ENCODE measurements around the gene CREB3L2.
"Not testable (repeated sequence)": the region's sequence is repeated elsewhere in the genome, so short reads cannot be mapped to it uniquely, and the experiment has no call there.

CREB3L2 gene

DNA sequence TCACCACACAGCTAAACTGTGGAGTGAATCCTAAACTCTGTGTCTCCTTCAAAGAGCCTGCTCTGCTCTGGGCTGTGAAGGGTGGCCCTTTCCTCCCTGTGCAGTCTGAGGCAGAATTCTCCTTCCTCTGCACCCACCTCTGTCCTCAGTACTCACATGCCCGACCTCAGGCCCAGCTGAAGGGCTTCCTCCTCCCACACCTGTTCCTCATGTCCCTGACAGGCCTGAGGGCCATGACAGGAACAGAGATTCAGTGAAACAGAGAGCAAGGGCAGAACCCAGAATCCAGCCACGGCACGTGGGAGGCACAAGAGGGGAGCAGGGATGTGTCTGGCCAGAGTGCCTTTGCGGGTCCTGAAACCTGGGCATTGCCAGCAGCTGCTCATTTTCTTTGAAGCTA is 13.9 kb downstream of the CREB3L2 start:
- no peak for DNase-seq (ENCODE audit: low read depth)

DNA sequence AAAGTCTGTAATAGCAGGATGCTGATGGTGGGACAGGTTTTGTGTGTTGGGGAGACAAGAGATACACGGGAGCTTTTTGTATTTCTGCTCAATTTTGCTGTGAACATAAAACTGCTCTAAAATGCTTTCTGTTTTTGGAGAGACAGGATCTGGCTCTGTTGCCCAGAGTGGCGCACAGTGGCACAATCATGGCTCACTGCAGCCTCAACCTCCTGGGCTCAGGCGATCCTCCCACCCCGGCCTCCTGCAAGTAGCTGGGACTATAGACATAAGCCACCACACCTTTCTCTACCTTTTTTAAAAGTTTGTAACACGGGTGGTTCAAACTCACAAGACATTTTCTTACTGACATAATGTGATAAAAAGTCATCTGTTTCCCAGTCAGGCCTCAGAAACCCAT is 14.3 kb downstream of the CREB3L2 start:
- no peak for DNase-seq (ENCODE audit: low read depth)

DNA sequence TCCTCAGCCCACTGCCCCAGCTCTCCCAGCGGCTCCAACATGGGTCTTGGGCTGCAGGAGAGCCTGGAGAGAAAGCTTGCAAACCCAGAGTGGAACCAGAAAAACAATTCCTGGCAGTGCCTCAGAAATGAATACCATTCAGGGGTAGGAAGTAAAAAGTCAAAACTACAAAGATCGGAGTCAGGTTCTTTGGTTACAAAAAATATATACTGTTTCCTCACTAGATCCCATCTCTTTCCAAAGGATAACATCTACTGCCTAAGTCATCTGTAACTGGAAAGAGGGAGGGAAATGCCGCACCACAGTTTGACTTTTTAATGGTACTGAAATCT is 14.9 kb downstream of the CREB3L2 start:
- no peak for DNase-seq (ENCODE audit: low read depth)

DNA sequence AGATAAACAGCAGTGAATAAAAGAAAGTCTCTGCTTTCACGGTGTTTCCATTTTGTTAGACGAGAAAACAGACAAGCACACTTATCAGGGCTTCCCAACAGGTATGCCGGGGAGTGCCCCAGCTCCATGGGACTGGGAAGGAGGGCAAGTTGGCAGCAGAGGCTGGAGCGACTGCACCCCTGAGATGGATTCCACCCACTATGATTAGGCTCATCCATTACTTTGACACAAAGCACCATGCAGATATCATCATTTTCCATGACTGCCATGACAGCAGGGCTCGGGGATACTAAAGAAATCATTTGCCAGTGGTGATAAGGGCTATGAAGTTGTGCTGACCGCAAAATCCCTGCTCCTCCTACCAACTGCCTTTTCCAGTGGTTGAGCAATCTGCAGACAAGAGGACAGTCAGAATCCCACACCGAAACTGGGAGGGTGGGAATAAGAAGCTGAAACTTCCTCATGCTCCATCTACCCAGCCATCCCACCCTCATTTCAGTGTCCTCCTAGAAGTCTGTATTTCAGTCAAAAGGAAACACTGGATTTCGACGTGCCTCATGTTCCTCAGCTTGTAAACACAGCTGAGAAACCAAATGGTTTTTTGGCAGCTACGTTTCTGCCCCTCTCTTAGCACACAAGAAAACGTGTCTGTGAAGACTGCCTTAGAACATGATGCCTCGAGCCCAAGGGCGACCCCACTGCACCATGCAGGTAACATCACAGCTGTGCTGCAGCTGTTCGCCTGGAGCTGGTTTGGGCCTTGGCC is 15.5 kb downstream of the CREB3L2 start:
- no peak for DNase-seq (ENCODE audit: low read depth)

DNA sequence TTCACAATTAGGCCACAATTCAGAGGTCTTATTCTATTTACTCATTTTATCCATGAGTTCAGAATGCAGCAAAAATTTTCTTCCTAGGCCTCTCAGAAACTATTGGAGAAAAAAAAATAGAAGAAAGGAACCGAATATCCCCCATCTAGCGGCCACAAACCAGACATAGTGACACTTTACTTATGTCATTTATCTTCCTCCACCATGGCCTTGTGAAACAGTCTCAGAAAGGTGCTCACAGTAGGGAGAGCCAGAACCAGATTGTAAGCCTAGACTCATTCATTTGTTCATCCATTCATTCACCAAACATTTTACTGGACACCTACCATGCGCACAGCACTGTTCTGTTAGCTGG is 16.0 kb downstream of the CREB3L2 start:
- no peak for DNase-seq (ENCODE audit: low read depth)

DNA sequence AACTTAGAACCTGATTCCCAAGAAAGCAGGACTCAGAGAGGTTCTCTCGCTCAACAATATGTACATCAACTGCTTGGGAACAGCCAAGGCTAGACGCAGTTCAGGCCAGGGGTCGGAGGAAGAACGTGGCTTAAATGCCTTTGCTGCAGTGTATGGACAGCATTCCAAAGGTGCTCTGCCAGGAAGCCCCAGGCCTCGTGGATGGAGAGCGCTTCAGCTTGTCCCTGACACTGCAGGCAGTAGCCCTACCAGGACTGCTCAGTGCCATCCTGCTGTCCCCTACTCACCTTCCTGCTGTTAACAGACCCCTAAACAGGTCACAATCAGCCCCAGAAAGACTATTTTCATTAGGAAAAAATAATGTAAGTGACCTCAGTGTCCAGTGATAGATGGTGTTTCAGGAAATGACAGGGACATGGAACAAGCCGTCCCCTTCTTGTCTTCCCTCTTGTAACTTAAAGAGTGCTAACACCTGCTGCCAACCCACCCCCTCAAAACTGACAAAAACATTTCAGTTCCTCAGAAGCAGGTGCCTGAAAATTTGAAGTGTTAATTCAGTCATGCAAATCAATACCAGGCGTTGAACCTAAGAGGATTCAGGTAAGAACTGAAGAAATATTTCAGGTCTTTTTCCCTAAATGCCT is 16.5 kb downstream of the CREB3L2 start:
- no peak for DNase-seq (ENCODE audit: low read depth)

DNA sequence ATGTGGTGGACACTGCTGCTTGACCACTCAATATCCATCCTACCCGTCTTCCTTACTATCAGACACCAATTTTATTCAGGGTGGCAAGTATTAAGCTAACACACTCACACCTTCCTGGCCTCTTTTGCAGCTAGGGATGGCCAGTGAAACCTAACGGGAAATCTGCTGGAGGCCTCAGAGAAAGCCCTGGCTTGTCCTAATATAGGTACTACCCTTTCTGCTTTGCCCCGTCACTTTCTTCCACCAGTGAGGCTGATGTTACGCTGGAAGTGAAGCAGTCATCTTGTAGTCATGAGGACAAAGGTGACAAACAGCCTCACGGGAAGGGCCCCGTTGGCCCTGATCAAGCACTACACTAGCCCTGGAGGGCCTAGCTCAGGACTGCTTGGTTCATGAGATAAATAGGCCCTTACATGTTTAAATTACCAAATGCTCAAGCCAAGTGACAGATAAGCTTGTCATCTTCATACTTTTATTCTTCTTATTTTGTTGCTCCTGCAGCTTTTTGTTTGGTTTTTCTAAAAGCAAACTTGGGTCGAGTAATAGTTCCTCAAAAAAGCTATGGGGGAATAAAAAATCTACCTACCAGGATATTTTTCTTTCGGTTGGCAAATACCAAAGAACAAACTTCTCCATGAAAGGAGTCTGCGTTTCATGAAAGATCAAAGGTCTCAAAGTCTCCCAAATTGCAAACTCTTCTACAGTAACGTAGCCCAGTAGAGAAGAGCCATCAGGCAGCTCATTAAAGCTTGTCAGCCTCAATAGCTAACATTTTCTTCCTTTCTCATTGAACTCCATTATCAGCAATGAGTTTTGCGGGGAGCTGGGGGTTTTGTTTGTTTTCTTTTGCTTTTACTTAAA is 17.5 kb downstream of the CREB3L2 start:
- no peak for DNase-seq (ENCODE audit: low read depth)

DNA sequence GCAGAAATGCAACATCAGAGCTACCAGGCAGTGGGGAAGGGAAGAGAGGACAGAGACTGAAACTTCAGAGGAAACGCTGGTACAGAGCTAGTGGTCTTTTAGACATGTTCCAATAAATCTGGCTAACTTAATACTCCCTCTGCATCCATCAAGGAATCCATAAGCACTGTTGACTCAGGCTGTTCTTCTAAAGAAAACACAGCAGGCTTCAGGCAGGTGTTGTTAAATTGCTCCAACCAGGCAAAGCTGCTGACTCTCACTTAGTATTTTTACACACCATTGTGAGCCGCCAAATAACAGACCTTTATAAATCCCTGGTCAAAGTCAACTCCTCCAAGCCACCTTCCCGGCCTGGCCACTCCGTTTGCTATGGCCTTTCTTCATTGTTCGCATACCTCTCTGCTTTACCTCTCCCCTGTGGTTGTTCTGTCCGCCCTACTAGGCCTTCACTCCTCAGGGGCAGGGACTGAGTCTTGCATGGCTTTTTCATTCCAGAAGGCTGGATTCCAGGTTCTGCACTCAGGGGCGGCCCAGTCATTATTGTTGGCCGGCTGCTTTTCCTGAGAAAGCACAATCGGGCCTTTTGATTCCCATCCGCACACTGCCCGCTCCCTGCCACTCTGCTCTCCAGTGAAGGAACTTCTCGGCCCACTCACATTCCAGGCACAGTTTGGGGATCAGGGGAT is 18.4 kb downstream of the CREB3L2 start:
- no peak for DNase-seq (ENCODE audit: low read depth)

DNA sequence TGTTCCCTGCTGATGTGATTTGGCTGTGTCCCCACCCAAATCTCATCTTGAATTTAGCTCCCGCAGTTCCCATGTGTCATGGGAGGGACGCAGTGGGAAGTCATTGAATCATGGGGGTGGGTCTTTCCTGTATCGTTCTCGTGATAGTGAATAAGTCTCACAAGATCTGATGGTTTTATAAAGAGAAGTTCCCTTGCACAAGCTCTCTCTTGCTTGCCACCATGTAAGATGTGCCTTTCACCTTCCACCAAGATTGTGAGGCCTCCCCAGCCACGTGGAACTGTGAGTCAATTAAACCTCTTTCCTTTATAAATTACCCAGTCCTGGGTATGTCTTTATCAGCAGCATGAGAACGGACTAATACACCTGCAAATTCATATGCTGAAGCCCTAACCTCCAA is 19.5 kb downstream of the CREB3L2 start:
- not testable (repeated sequence) for DNase-seq (ENCODE audit: low read depth)

DNA sequence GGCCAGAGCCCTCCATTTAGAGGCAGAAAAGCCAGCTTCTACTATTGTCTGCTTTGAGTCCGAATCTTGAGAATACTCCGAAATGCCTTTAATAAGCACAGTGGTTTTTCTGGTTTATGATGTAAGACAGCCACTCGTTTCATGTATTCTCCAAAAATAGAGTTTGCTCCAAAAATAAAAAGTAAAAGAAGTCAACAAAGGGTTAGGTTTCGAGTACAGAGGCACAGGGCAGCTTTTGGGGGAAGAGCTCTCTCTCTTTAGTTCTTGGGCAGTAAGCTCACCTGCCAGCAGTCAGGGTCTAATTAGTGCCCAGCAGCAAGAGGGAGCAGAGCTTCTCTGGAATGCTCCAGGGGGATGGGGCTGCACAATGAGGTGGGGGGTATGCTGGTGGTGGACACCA is 20.2 kb downstream of the CREB3L2 start:
- no peak for DNase-seq (ENCODE audit: low read depth)

DNA sequence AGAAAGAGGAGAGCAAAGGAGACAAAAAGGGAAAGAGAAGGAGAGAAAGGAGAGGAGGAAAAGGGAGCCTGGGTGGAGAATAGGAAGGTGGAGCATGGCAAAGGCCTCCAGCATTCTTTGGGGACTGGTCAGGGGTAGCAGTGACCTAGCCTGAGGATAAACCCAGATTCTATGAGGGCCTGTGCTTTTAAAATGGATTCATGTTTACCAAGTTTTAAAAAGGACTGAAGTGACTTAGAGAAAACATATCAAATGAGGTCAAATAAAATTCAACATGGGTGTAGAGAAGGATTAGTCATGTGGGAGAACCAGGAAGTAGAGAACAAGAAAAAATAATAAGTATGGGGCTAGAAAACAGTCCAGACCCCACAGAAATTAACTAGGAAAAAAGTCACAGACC is 20.7 kb downstream of the CREB3L2 start:
- no peak for DNase-seq (ENCODE audit: low read depth)

DNA sequence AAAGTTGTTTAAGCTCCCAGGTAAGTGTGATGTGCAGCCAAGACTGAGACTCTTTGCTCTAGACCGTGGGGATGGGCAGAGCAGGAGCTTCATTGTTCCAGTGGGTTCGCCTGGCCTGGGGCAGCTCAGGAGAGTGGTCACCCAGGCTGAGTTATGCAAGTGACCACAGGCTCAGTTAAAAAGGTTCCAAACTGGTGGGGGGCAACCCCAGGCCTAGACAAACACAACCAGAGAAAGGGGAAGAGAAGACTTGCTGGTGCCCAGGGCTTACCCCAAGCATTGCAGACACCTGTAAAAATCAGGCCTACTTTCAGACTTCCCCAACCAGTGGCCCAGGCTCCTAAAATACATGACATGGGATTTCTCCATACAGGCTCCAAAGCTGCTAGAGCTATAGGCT is 21.6 kb downstream of the CREB3L2 start:
- DNase-seq (ENCODE audit: low read depth): no peak

DNA sequence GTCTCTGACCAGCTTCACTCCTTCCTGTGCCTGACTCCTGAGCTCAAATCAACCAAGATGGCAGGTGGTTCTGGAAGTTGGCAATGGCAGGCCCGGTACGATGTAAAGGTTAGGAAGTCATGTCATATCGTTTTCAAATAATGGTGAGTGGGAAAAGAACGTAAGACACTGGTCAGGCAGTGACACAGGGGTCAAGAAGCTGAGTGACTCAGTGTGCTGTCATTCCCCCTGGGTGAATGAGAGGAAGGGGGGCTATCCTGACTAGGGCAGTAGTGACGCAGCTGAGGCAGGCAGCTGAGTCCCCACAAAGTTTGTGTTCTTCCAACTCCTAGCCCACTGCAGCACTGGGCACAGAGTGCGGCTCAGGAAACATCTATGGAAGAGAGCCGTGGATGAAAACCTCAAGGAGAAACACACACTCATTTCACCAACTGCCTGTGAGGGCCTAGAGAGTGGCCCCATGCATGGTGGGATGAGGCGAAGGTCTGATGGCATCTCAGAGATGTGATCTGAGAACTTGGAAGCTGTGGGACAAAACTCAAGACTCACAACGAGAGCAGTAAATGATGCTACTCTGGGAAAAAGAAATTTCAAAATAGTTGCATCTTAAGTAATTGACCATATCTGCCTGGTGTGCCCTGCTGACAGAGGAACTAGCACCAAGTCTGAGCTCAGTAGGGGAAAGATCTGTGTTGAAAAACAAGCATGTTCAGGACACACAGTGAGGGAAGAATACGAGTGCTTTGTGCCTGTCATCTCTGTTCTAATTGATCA is 23.2 kb downstream of the CREB3L2 start:
- no peak for DNase-seq (ENCODE audit: low read depth)

DNA sequence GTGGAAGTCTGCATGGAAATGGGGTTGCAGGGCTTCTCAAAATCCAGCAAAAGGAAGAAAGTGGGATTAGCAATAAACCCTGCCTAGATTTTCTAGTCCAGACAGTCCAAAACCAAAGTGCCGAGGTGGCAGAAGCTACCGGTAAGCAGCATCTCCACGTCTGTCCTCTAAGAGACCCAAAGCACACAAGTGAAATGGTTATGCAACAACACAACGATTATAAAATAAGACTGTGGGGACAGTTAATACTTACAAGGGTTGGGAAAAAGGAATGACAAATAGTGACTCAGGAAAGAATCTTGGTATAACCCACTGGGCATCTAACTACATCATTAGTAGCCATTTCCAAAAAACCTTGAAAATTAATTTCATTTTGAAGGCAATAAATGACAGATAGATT is 24.7 kb downstream of the CREB3L2 start:
- DNase-seq (ENCODE audit: low read depth): no peak

DNA sequence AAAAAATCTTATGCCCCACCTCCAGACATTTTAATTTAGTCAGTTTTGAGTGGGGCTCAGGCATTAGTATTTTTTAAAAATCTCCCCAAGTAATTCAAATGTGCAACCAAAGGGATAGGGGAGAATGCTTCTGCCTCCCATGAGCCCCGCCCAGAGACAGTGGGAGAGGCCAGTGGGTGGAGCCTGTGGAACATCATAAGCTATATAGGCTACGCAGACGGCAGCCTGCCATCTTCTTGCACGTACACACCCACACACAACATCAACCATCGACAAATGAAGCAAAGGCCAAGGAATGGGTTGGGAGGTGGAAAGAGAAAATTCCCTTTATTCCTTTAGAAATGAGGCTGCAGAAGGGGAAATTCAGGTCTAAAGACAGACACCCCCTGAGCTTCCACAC is 25.2 kb downstream of the CREB3L2 start:
- no peak for DNase-seq (ENCODE audit: low read depth)

DNA sequence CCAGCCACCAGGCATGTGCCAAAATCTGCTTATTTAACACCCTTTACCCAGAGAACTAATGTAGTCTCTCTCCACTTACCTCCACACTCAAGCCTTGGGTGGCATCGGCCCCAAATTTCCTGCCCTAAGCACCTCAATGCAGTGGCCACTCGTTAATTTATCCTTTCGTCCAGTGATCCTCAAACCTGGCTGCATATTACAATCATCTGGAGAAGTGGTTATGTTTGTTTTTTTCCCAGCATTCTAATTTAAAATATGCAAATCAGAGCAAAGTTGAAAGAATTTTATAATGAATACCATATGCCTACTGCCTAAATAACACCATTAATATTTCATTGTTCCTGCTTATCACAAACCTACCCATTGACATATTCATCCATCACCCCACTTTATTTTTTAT is 25.7 kb downstream of the CREB3L2 start:
- DNase-seq (ENCODE audit: low read depth): no peak

DNA sequence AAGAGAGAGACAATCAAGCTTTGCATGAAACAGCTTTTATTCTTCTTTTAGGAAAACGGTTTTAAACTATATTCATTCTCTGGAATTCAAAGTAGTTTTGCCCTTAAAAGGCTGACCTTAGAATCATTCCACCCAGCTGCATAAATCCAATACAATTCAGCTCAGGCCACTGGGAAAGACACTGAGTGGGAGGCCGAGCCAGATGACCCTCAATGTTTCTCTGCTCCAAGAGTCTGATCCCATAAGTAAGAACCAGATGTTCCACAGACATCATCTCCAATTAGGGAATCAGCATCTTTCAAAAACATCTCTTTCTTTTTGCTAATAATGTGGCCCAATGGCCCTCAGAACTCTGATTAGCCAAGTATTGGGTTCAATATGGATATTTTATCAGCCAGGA is 26.1 kb downstream of the CREB3L2 start:
- DNase-seq (ENCODE audit: low read depth): no peak

DNA sequence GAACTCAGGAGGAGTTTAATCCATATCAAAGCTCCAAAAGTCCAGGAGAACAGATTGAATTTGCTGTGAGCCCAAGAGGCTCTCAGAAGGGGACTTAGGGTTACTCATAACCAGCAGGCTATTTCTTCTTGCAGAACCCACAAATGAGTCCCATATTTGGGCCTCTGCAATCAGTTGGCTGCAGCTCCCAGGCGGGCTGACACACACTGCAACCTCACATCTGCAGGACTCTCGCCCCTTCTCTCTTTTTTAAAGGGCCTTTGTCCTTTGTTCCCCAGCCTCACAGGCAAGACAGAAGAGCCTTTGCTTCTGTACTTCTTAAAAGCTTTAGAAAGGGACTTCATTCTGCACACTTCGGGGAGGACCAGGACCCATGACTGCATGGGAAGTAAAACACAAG is 26.7 kb downstream of the CREB3L2 start:
- DNase-seq (ENCODE audit: low read depth): no peak

DNA sequence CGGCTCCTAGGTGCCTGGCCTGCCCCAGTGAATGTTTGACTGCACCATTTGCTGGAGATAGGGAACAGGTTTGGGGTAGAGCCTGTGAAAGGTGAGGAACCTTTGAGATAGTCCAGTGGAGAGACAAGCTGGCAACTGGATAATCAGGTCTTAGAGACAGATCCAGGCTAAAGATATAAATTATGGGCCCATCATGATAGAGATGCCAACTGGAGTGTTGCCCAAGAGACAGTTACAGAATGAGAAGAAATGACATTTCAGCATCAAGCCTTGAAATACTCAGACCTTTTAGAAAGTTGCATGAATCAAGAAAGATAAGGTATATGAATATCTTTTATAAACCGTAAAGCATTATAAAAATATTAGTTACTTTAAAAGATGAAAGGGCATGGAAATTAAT is 27.1 kb downstream of the CREB3L2 start:
- no peak for DNase-seq (ENCODE audit: low read depth)

DNA sequence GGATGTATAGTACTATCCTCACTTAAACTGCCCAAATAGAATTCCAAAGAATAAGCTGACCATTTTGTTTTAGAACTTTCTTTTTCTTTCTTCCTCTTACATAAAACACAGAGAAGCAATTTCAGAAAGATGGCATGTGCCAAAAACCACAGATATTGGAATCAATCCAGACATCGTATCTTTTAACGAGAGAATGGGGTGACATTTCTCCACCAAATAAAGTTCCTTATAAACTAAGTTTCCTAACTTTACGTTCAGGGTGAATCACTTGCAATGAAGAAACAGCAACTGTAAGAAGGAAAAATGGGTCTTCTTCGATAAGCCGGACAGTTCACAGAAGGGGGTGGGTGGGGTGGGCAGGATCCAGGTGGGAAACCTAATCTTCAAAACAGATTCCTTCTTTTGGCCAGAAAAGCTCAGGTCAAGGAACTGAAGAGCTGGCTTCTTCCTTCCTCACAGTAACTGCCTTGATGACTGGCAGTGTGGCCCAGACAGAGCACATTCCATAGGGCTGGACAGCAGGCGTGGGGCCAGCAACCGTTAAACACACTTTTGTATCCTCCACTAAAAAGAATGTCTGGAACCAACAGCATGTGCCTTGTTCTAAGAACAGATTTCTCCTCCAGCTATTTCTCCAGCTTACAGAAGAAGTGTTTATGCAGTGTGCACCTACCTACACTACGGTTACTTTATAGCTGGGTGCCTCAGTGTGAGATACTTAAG is 31.5 kb downstream of the CREB3L2 start:
- DNase-seq (ENCODE audit: low read depth): no peak

DNA sequence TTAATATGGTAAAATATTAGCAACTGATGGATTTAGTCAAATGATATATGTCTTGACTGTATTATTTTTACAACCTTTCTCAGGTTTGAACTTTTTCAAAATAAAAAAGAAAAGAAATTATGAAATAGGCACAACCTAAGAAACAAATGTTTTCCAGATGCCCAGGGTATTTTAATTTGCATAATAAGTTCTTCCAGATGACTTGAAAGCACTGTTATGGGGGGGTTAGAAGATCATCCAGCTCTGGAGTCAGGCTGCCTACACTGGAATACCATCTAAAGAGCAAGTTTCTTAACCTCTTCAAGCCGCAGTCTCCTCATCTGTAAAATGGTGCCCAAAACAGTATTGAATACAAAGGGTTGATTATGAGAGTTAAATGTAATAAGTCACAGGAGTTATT is 32.1 kb downstream of the CREB3L2 start:
- no peak for DNase-seq (ENCODE audit: low read depth)
